Endothelial cell of umbilical vein (primary cell): Measurements from ENCODE around the gene ELF3.

Experiments
- CTCF ChIP-seq, 2 donors: IDR thresholded peaks; 1 replicate in 1 of 2; 2 replicates in 1 of 2; pipeline ENCODE4 v1.5.1; 2011; ENCODE audit warnings: low read length in 2 of 2, mild to moderate bottlenecking in 2 of 2, moderate library complexity in 2 of 2, control low read depth in 1 of 2, inconsistent platforms in 1 of 2, low read depth in 1 of 2; ENCODE audit not compliant: insufficient read depth in 1 of 2; ENCODE audit errors: extremely low read depth in 1 of 2
- EZH2 ChIP-seq: IDR thresholded peaks from 2 replicates; pipeline ENCODE4 v1.6.1; 2012; ENCODE audit warnings: borderline replicate concordance, low read depth, mild to moderate bottlenecking, moderate library complexity, low read length, inconsistent platforms; ENCODE audit not compliant: severe bottlenecking
- MAX ChIP-seq: IDR thresholded peaks from 2 replicates; pipeline ENCODE4 v1.6.1; 2011; ENCODE audit not compliant: insufficient read depth, insufficient read length
- POLR2AphosphoS5 ChIP-seq: IDR thresholded peaks from 2 replicates; pipeline ENCODE4 v1.6.1; 2012; ENCODE audit warnings: low read depth, mild to moderate bottlenecking, control low read depth, low read length, moderate library complexity; ENCODE audit not compliant: insufficient read depth

- peak; percentile 74 to 81 for TF ChIP-seq CTCF (IDR thresholded peaks at IDR 0.05; ENCODE audit: extremely low read depth in 1 of 2, insufficient read depth in 1 of 2, low read depth in 1 of 2, low read length in 2 of 2)
- no peak for TF ChIP-seq EZH2
- TF ChIP-seq MAX = no peak
- no peak for TF ChIP-seq POLR2AphosphoS5
Measured at GRCh38 chr1:201999625-202000238, 10.7 kb upstream of the ELF3 start.
